AG04450 (cell line): Measurements from ENCODE around the gene ZNF398. TPM values are rescaled to one million over a fixed set of nuclear protein-coding genes. Genes with fewer than 3 reads are reported as not detected.
A peak's percentile ranks its signal among the peaks of the same experiment; 100 is the strongest.

Experiments used
- CTCF ChIA-PET: fragments of 300-600, 350-600 bp; formaldehyde crosslinking; extraction: SDS; loops from one replicate; lab custom pipeline; 2022; ENCODE audit warnings: antibody characterized with exemption, inconsistent platforms; lab: Charles Lee
- POLR2A ChIA-PET: fragments of 350-600 bp; formaldehyde crosslinking; extraction: SDS; loops from one replicate; lab custom pipeline; 2021; ENCODE audit warnings: antibody characterized with exemption, inconsistent platforms; lab: Yijun Ruan, JAX
- DNase-seq: peaks from one replicate; pipeline ENCODE4 v3.0.0-alpha.2; 2011; ENCODE audit warnings: low read depth, low spot score
- H3K27ac ChIP-seq: one replicate; pipeline ENCODE4 v1.5.1; 2012; ENCODE audit warnings: low read depth, low read length, control low read depth
- H3K27me3 ChIP-seq: one replicate; pipeline ENCODE4 v1.6.0; 2012; ENCODE audit warnings: low read length; ENCODE audit not compliant: control insufficient read depth, insufficient read depth
- H3K4me3 ChIP-seq: 2 replicates; pipeline ENCODE4 v1.5.1; 2011; ENCODE audit warnings: mild to moderate bottlenecking, low read depth, low read length, control low read depth
- H3K9me3 ChIP-seq: 2 replicates; pipeline ENCODE4 v1.5.1; 2012; ENCODE audit warnings: low read length; ENCODE audit not compliant: control insufficient read depth, insufficient read depth
- CTCF ChIP-seq: IDR thresholded peaks from 2 replicates; pipeline ENCODE4 v1.5.1; 2011; ENCODE audit warnings: low read depth, low read length, control low read depth, inconsistent platforms
- polyA plus RNA-seq: library from polyadenylated mRNA; depleted of rRNA; stranded (reverse); fragments of >200 nt; gene quantifications from 2 replicates; pipeline ENCODE4 v1.2.3, GENCODE V29; 2011

The ZNF398 gene
- polyA plus RNA-seq, 1 experiment = 6.6 TPM

- H3K27ac ChIP-seq = no peak overlapping the region
- POLR2A ChIA-PET = no interaction called here
- H3K27me3 ChIP-seq = no peaks in the 10 kb centered on the region
- CTCF ChIA-PET = no interaction called here
- DNase-seq = no peak
- TF ChIP-seq CTCF = no peak
- no peaks in the 10 kb centered on the region for H3K9me3 ChIP-seq
- no peak overlapping the region for H3K4me3 ChIP-seq
These were observed 51.0 kb downstream of the ZNF398 start for GRCh38 chr7:149198161-149198816.

GRCh38 chr7:149199234-149199995 lies 52.2 kb downstream of the ZNF398 start:
- H3K27me3 ChIP-seq = no peaks in the 10 kb centered on the region
- TF ChIP-seq CTCF = no peak
- ChIA-PET POLR2A (no interaction called here), CTCF (no interaction called here)
- no peaks in the 10 kb centered on the region for H3K9me3 ChIP-seq
- DNase-seq = no peak
- no peak overlapping the region for H3K4me3 ChIP-seq
- peak overlapping the region; percentile 39 for H3K27ac ChIP-seq

- Histone ChIP-seq H3K27me3 (no peaks in the 10 kb centered on the region), H3K9me3 (no peaks in the 10 kb centered on the region), H3K4me3 (no peak overlapping the region), H3K27ac (no peak overlapping the region)
- DNase-seq = no peak
- no peak for TF ChIP-seq CTCF
- CTCF ChIA-PET = interaction anchor here (1.0 kb wide), 1 partner anchor 8 kb away, joined by 3 read pairs; no protein-coding TSS in a partner anchor
- POLR2A ChIA-PET = no interaction called here
These were observed 55.6 kb downstream of the ZNF398 start for GRCh38 chr7:149202831-149203231.

GRCh38 chr7:149205690-149206381 lies 58.6 kb downstream of the ZNF398 start:
- no peak for DNase-seq
- TF ChIP-seq CTCF = no peak
- Histone ChIP-seq H3K27me3 (no peaks in the 10 kb centered on the region), H3K9me3 (no peaks in the 10 kb centered on the region), H3K27ac (no peak overlapping the region), H3K4me3 (no peak overlapping the region)
- ChIA-PET CTCF (interaction anchor here (1.5 kb wide), 1 partner anchor 10 kb away, joined by 9 read pairs; the partner anchor contains the start of gene ZNF282), POLR2A (interaction anchor here (1.0 kb wide), 1 partner anchor 11 kb away, joined by 3 read pairs; the partner anchor contains the start of gene ZNF282)
